GM23338 (cell line): ENCODE results near the gene EPHX1. TPM values are rescaled to one million over a fixed set of nuclear protein-coding genes. Genes with fewer than 3 reads are reported as not detected.

Source experiments
- ATAC-seq: fragments of 200-7000 bp; cut with Tn5 transposase; 3 replicates; pipeline ENCODE4 v1.9.1; 2020
- DNase-seq: peaks from one replicate; pipeline ENCODE4 v3.0.0-alpha.2; 2015; ENCODE audit warnings: low spot score
- H2AFZ ChIP-seq: fragments of 200-600 bp; sonication (generic); 2 replicates; pipeline ENCODE4 v1.8.0; 2016; ENCODE audit warnings: antibody characterized with exemption, mild to moderate bottlenecking, moderate library complexity
- H3F3A ChIP-seq: fragments of 200-600 bp; sonication (generic); replicated peaks from 2 replicates; pipeline ENCODE4 v1.8.0; 2017; ENCODE audit warnings: antibody characterized with exemption, mixed run types, low read depth
- H3K27ac ChIP-seq: fragments of 200-600 bp; sonication (generic); 2 replicates; pipeline ENCODE4 v1.6.1; 2016; ENCODE audit warnings: low read depth
- H3K27me3 ChIP-seq: fragments of 200-600 bp; sonication (generic); 2 replicates; pipeline ENCODE4 v1.8.0; 2016; ENCODE audit warnings: mild to moderate bottlenecking, mixed run types, moderate library complexity; ENCODE audit not compliant: insufficient read depth
- H3K36me3 ChIP-seq: fragments of 200-600 bp; sonication (generic); 2 replicates; pipeline ENCODE4 v1.8.0; 2016; ENCODE audit warnings: mild to moderate bottlenecking; ENCODE audit not compliant: insufficient read depth
- H3K4me1 ChIP-seq: fragments of 200-600 bp; sonication (generic); 2 replicates; pipeline ENCODE4 v1.8.0; 2016; ENCODE audit warnings: mild to moderate bottlenecking, moderate library complexity; ENCODE audit not compliant: insufficient read depth
- H3K4me2 ChIP-seq: fragments of 200-600 bp; sonication (generic); 2 replicates; pipeline ENCODE4 v1.7.1; 2017; ENCODE audit warnings: mixed run types
- H3K4me3 ChIP-seq: fragments of 200-600 bp; sonication (generic); 2 replicates; pipeline ENCODE4 v1.6.1; 2016; ENCODE audit warnings: mixed run types
- H3K79me2 ChIP-seq: fragments of 200-600 bp; sonication (generic); replicated peaks from 2 replicates; pipeline ENCODE4 v1.8.0; 2017; ENCODE audit warnings: mild to moderate bottlenecking; ENCODE audit not compliant: insufficient read depth
- H3K9me2 ChIP-seq: fragments of 200-600 bp; sonication (generic); 2 replicates; pipeline ENCODE4 v1.8.0; 2017; ENCODE audit not compliant: insufficient read depth
- H4K20me1 ChIP-seq: fragments of 200-600 bp; sonication (generic); replicated peaks from 2 replicates; pipeline ENCODE4 v1.8.0; 2017; ENCODE audit warnings: mild to moderate bottlenecking; ENCODE audit not compliant: insufficient read depth
- H3K27ac Mint-ChIP-seq: 2 replicates; pipeline ENCODE4 v1.8.0; 2020; ENCODE audit warnings: inconsistent platforms, mild to moderate bottlenecking, moderate library complexity, mixed read lengths
- H3K27me3 Mint-ChIP-seq: 3 replicates; pipeline ENCODE4 v1.8.0; 2022; ENCODE audit warnings: low read depth, mild to moderate bottlenecking, moderate library complexity, mixed read lengths, inconsistent platforms; ENCODE audit not compliant: insufficient read depth, poor library complexity
- H3K36me3 Mint-ChIP-seq: 3 replicates; pipeline ENCODE4 v1.8.0; 2021; ENCODE audit warnings: low read depth, mild to moderate bottlenecking, inconsistent platforms, moderate library complexity, mixed read lengths
- H3K4me1 Mint-ChIP-seq: 3 replicates; pipeline ENCODE4 v1.8.0; 2020; ENCODE audit warnings: mild to moderate bottlenecking, inconsistent platforms, mixed read lengths
- H3K4me3 Mint-ChIP-seq: 3 replicates; pipeline ENCODE4 v1.8.0; 2021; ENCODE audit warnings: moderate library complexity, mild to moderate bottlenecking, inconsistent platforms, mixed read lengths
- H3K9me3 Mint-ChIP-seq: 3 replicates; pipeline ENCODE4 v1.8.0; 2020; ENCODE audit warnings: moderate library complexity, mild to moderate bottlenecking, inconsistent platforms, mixed read lengths
- CREB1 ChIP-seq: fragments of 250-450 bp; sonication (Bioruptor Pico); IDR thresholded peaks from 2 replicates; pipeline ENCODE4 v1.5.0; 2020; ENCODE audit warnings: low read depth, mild to moderate bottlenecking, moderate library complexity
- CTCF ChIP-seq, 2 experiments: fragments of 200-600 bp in 1 of 2; sonication (generic) in 1 of 2; conservative IDR thresholded peaks; 2 replicates each; pipeline versions ENCODE4 v1.5.1 to v1.6.1; 2016 to 2017; ENCODE audit warnings: antibody characterized with exemption in 2 of 2, low read depth in 2 of 2, mild to moderate bottlenecking in 2 of 2, moderate library complexity in 1 of 2
- EZH2 ChIP-seq: fragments of 200-600 bp; sonication (generic); IDR thresholded peaks from one replicate; pipeline ENCODE4 v1.8.0; 2017; ENCODE audit warnings: antibody characterized with exemption, mild to moderate bottlenecking, low read depth; ENCODE audit not compliant: unreplicated experiment
- EZH2phosphoT487 ChIP-seq: fragments of 200-600 bp; sonication (generic); IDR thresholded peaks from one replicate; pipeline ENCODE4 v1.8.1; 2018; ENCODE audit warnings: antibody characterized with exemption; ENCODE audit not compliant: unreplicated experiment
- JUNB ChIP-seq: IDR thresholded peaks from one replicate; pipeline ENCODE4 v1.6.1; 2016; ENCODE audit warnings: antibody characterized with exemption; ENCODE audit not compliant: unreplicated experiment
- NANOG ChIP-seq: IDR thresholded peaks from 2 replicates; pipeline ENCODE4 v1.6.1; 2016; ENCODE audit warnings: antibody characterized with exemption, borderline replicate concordance
- POLR2AphosphoS5 ChIP-seq: IDR thresholded peaks from 2 replicates; pipeline ENCODE4 v1.6.1; 2016; ENCODE audit warnings: antibody characterized with exemption, low read depth
- REST ChIP-seq: IDR thresholded peaks from one replicate; pipeline ENCODE4 v1.6.1; 2018; ENCODE audit warnings: antibody characterized with exemption; ENCODE audit not compliant: unreplicated experiment
- STAT1 ChIP-seq: IDR thresholded peaks from one replicate; pipeline ENCODE4 v1.6.1; 2016; ENCODE audit warnings: antibody characterized with exemption; ENCODE audit not compliant: unreplicated experiment
- ZNF114 ChIP-seq: fragments of 250-450 bp; sonication (Bioruptor Pico); IDR thresholded peaks from 2 replicates; pipeline ENCODE4 v1.5.0; 2020; ENCODE audit warnings: mild to moderate bottlenecking, moderate library complexity
- ZNF331 ChIP-seq: fragments of 250-450 bp; sonication (Bioruptor Pico); IDR thresholded peaks from 2 replicates; pipeline ENCODE4 v1.5.0; 2020; ENCODE audit warnings: low read depth, mild to moderate bottlenecking, moderate library complexity
- ZNF462 ChIP-seq: fragments of 250-450 bp; sonication (Bioruptor Pico); IDR thresholded peaks from 2 replicates; pipeline ENCODE4 v1.5.0; 2020; ENCODE audit warnings: mild to moderate bottlenecking, moderate library complexity
- polyA plus RNA-seq: library from polyadenylated mRNA; unstranded; fragments of >200 nt; fragmentation: Nextera tagmentation; extraction: Ambion mirVana; gene quantifications from 2 replicates; pipeline ENCODE4 v1.2.1, GENCODE V29; 2016
- total RNA-seq: library from RNA; depleted of rRNA; stranded (reverse); fragments of >200 nt; shearing (Covaris generic); gene quantifications from 2 replicates; pipeline ENCODE4 v1.2.3, GENCODE V29; 2014

The EPHX1 gene
- total and polyA plus RNA-seq, 2 experiments from 2014 or later: 15.3 to 46.5 TPM

GRCh38 chr1:225886159-225887029 lies 76.5 kb downstream of the EPHX1 start (continued):
- TF ChIP-seq ZNF462 (CRISPR knock-in tag): no peak
- TF ChIP-seq ZNF114 (CRISPR knock-in tag): no peak
- TF ChIP-seq NANOG: no peak
- no peak for TF ChIP-seq ZNF331
- TF ChIP-seq EZH2: no peak
- no peak for TF ChIP-seq STAT1

- Histone ChIP-seq H3K4me2 (peak overlapping the region; percentile 81), H3F3A (peaks cover 18% of the 10 kb centered on the region), H3K4me1 (peaks cover 33% of the 10 kb centered on the region), H3K27ac (no peak overlapping the region), H3K27me3 (no peaks in the 10 kb centered on the region), H3K9me2 (no peaks in the 10 kb centered on the region), H2AFZ (no peak overlapping the region), H3K36me3 (no peaks in the 10 kb centered on the region), H3K79me2 (peaks cover 9% of the 10 kb centered on the region; the same call in 1 of the 2 replicates), H3K4me3 (peak overlapping the region; percentile 55; the same call in 1 of the 2 replicates), H4K20me1 (no peaks in the 10 kb centered on the region)
- Mint-ChIP-seq H3K4me3 (peak overlapping the region; percentile 62), H3K27ac (no peak overlapping the region), H3K9me3 (no peaks in the 10 kb centered on the region), H3K27me3 (peaks cover 26% of the 10 kb centered on the region), H3K36me3 (no peaks in the 10 kb centered on the region), H3K4me1 (peaks cover 43% of the 10 kb centered on the region)
- no peak for ATAC-seq
- no peak for DNase-seq
- TF ChIP-seq POLR2AphosphoS5 (no peak), NANOG (no peak), STAT1 (no peak), CTCF (conservative IDR thresholded peaks at IDR 0.05; ENCODE audit: low read depth in 2 of 2) (no peak), ZNF114 (CRISPR knock-in tag) (no peak), ZNF331 (no peak), EZH2phosphoT487 (no peak), REST (no peak), EZH2 (no peak), JUNB (no peak), CREB1 (no peak)
These were observed 77.0 kb downstream of the EPHX1 start for GRCh38 chr1:225887030-225887314.
